CD4-positive, alpha-beta T cell treated with Interleukin-4 for 4 hours (primary cell): ENCODE measurements around the gene C1QTNF8.
"Not testable (repeated sequence)": the region's sequence is repeated elsewhere in the genome, so short reads cannot be mapped to it uniquely, and the experiment has no call there.

Experiments
- DNase-seq: peaks from one replicate; pipeline ENCODE4 v3.0.0-alpha.2; 2020

The C1QTNF8 gene

GRCh38 chr16:1091992-1092552 lies 4.0 kb downstream of the C1QTNF8 start:
- DNase-seq: no peak

DNA sequence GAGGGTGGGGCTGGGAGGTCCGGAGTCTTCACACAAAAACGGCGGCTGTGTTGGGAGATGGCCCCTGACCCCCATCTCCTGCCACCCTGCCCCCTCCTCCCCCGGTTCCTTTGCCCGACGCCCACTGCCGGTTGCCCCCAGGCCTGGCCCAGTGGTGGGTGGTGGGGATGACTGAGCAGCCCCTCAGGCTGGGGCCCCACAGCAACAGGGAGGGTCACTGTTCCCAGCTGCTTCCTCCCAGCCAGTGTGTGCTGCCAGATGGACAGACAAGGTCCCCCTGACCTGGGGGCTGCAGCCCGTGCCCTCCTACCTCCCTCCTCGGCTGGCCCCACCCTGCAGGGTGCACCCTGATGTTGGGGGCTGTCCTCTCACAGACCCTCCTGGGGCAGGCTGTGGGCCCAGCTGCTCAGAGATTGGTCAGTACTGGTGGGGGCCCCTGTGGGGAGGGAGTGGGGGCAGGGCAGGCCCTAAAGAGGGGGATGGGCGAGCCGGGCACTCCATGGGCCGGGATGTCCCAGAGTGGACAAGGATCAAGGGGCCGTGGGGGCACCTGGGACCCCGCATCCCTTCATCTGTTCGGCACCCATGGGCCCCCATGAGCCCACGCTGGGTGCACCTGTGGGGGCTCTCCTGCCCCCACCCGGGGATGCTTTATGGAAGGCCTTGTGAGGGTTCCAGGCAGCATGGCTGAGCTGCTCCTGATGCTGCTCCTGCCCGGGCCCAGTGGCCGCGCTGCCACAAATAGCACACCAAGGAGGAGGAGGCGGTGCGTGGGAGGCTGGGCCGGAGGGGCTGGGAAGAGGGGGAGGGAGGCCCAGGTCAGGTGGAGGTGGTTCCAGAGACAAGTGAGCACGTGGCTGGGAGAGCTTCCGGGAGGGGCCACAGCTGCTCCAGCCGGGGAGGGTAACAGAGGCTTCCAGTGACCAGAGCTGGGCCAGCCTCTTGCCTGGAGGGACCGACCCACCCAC lies 5.1 kb downstream of the C1QTNF8 start:
- DNase-seq: no peak

DNA sequence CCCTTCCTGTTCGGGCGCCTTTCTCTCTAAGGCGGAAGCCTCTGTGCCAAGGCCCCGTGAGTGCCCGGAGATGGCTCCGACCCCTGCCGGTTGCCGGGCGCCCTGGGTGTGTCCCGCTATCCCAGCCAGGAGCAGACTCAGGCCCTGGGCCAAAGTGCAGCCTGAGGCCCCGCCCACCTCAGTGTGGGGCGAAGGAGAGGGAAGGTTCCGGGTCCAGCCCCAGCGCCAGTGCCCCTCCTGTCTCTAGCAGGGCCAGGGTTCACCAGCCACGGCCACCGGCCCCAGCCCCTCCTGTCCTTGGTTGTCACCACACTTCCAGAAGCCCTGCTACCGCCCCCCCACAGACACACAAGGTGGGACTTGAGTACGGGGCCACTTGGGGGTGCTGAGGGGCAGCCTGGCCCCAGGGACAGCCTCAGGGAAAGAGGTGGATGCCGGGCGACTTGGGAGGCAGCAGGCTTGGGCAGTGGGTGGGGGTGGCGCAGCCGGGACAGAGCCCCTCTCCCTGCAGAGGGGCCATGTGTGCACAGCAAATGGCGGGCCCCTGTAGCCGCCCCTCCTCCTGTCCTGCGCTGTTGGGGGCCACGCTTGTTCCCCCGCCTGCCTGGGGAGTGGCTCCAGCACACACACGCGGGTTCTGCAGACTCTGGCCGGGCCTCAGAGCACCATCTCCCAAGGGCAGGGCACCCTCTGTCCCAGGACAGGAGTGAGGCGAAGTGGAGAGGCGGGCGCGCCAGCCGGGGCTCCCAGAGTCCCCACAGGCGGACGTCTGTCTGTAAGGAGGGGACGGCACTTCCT lies 6.0 kb downstream of the C1QTNF8 start:
- no peak for DNase-seq

GRCh38 chr16:1089439-1089821 lies 6.6 kb downstream of the C1QTNF8 start:
- no peak for DNase-seq

DNA sequence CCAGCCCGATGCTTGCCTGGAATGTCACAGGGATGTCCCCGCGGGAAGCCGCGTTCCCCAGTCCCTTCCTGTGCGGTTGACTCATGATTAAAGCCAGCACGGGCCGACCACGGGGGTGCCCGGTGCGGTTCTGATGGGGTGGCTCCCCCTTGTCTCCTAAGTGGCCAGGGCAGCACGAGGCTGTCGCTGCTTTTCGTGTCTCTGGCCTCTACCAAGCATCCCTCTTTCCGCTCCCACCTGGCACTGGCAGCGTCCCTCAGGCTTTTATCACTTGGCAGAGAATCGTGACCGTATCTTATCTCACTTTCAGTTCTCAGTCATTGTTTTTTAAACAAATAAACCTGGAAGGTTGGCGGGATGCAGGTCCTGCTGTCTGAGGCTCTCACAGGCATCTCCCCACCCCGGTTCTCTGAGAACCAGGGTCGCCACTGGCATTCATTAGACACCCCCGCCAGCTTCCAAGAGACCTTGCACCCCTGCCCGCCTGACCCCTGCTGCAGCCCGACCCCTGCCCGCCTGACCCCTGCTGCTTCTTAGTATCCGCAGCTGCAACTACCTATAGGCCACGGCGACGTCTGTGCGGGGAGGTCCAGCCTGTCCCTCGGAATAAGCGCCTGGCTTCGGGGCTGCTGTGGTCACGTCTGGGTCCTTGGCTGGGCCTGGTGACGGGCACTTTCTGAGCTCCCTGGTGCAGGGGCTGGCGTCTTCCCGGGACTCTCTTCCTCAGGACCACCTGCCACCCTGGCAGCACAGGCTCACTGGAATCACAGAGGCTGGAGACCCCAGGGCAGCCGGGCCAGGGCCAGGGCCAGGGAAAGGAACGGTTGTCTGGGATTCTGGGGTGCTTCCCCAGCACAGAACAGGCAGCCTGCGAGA lies 7.5 kb downstream of the C1QTNF8 start:
- no peak for DNase-seq

DNA sequence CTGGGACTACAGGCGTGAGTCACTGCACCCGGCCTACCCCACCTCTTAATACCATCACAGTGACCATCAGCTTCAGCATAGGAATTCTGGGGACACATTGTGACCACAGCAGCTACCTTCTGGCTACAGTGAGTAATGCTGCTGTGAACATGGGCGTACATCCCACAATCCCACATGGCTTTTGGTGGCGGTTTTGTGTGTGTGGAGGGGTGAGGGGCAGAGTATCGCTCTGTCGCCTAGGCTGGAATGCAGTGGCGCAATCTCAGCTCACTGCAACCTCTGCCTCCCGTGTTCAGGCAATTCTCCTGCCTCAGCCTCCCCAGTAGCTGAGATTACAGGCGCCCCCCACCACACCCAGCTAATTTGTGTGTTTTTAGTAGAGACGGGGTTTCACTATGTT lies 9.6 kb downstream of the C1QTNF8 start:
- not testable (repeated sequence) for DNase-seq

DNA sequence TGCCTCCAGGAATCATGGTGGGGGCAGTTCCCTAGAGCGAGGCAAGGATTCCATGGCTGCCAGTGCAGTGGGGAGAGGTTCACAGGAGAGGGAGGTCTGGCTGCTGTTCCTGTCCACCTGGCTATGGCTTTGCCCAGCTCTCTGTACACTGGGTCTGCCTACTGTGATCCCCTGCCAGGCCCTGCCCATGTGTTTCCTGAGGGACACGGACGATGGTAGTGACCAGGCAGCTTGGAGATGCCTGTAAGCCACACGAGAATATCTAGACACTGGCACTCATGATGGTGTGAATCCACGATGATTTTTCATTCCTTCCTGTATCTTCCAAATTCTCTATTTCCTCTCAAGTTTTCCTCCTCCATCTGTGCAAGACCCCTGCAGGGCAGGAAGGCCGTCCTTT lies 11.1 kb downstream of the C1QTNF8 start:
- no peak for DNase-seq

- DNase-seq: no peak
Observed at GRCh38 chr16:1082952-1083675, 12.9 kb downstream of the C1QTNF8 start.

GRCh38 chr16:1082266-1082951 lies 13.6 kb downstream of the C1QTNF8 start:
- DNase-seq: no peak

- DNase-seq: no peak
Observed at GRCh38 chr16:1081734-1082265, 14.2 kb downstream of the C1QTNF8 start.

GRCh38 chr16:1080801-1081733 lies 15.0 kb downstream of the C1QTNF8 start:
- DNase-seq: no peak

DNA sequence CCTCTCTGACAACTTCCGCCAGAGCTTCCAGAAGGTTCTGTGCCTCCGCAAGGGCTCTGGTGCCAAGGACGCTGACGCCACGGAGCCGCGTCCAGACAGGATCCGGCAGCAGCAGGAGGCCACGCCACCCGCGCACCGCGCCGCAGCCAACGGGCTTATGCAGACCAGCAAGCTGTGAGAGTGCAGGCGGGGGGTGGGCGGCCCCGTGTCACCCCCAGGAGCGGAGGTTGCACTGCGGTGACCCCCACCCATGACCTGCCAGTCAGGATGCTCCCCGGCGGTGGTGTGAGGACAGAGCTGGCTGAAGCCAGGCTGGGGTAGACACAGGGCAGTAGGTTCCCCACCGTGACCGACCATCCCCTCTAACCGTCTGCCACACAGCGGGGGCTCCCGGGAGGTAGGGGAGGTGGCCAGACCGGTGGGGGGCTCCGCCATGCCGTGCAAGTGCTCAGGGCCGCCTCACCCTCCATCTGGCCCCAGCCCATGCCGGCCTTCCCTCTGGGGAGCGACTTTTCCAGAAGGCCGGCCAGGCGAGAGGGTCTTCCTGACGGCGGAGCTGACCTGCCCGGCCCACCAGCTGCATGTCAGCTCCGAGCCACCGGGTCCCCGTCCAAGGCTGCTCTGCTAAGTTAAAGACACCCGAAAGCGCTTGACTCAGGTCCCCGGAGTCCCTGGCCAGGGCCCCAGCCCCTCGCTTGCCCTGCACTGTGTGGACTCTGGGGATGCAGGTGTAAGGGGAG lies 16.1 kb downstream of the C1QTNF8 start:
- no peak for DNase-seq

DNA sequence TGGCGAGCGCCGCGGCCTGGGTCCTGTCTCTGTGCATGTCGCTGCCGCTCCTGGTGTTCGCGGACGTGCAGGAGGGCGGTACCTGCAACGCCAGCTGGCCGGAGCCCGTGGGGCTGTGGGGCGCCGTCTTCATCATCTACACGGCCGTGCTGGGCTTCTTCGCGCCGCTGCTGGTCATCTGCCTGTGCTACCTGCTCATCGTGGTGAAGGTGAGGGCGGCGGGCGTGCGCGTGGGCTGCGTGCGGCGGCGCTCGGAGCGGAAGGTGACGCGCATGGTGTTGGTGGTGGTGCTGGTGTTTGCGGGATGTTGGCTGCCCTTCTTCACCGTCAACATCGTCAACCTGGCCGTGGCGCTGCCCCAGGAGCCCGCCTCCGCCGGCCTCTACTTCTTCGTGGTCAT lies 16.7 kb downstream of the C1QTNF8 start:
- DNase-seq: no peak

DNA sequence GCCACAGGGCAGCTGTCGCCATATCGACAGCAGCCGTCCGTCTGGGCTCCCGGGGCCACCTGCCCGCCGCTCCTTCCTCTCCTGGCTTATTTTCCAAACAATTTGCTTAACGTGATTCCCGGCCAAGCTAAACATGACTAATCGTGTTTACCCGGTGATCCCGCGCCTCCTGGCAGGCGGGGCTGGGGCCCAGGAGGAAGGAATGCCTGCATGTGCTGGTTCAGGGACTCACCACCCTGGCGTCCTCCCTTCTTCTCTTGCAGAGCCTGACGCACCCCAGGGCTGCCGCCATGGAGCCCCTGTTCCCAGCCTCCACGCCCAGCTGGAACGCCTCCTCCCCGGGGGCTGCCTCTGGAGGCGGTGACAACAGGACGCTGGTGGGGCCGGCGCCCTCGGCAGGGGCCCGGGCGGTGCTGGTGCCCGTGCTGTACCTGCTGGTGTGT lies 17.4 kb downstream of the C1QTNF8 start:
- DNase-seq: no peak

- DNase-seq: no peak
Observed at GRCh38 chr16:1077877-1078578, 18.0 kb downstream of the C1QTNF8 start.

DNA sequence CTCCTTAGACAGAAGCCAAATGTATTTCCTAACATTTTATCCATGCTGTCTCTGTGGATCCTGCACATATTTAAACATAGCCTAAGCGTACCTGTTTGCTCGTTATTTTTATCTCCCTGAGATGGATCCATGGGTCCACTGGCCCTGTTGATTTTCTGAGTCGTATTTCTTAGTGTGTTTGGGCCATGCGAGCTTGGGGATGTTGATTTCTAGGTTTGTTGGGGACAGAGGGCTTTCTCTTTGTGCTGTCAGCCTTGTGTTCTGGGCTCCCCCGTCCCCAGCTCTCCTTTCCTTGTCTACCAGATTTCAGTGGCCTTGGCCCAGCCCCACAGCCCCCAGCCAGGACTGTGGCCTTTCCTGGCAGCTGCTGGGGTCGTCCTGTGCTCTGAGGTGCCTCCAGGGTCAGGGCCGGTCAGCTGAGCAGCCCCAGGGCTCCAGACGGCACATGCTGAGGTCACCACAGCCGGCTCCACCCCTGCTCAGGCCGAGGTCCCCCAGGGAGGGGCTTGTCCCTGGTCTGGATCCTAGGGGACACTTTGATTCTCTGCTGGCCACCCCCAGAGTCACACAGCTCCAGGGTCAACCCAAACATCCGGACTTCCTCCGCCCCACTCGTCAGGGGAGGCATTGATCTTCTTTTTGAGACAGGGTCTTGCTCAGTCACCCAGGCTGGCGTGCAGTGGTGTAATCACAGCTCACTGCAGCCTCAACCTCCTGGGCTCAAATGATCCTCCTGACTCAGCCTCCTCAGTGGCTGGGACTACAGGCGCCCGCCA lies 19.1 kb downstream of the C1QTNF8 start:
- no peak for DNase-seq

DNA sequence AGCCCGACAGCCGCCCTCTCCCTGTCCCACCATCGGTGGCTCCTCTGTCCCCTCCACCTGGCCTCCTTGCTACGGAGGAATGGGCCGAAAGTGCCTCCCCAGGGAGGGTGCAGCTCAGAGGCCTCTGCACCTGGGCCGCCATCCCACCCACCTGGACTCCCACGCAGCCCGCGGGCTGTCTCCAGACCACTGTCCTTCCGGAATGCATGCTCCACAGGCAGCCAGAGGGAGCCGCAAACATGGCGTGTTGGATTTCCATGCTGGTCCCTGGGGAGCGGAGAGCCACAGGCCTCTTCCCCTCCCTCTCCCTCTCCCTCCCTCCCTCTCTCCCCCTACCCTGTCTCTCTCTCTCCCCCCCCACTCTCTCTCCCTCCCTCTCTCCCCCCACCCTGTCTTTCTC lies 20.5 kb downstream of the C1QTNF8 start:
- no peak for DNase-seq

DNA sequence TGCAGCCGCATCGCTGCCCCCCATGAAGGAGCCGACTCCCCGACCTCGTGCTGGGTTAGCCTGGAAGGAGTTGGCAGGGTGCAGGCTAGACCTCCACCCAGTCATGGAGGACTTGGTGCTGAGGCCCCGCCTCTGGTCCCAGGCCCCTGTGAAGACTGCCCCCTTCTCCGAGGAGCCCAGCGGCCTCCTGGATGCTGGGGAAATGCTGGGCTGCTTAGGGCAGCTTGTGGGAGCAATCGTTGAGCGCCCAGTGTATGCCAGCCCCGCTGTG lies 21.7 kb downstream of the C1QTNF8 start:
- DNase-seq: no peak
